PC-3 (cell line): ENCODE data around the gene CSRP3.

Experiments used
- EZH2 ChIP-seq: fragments of 300-600 bp; sonication (generic); IDR thresholded peaks from one replicate; pipeline ENCODE4 v1.6.1; 2017; ENCODE audit warnings: antibody characterized with exemption, mild to moderate bottlenecking, low read length; ENCODE audit not compliant: unreplicated experiment
- EZH2phosphoT487 ChIP-seq: fragments of 300-600 bp; sonication (generic); IDR thresholded peaks from 2 replicates; pipeline ENCODE4 v1.6.1; 2018; ENCODE audit warnings: mild to moderate bottlenecking, antibody characterized with exemption, low read length, borderline replicate concordance
- TF ChIP-seq, protein P1 (sequence below): fragments of 300-600 bp; sonication (generic); conservative IDR thresholded peaks from 2 replicates; pipeline ENCODE4 v1.5.1; 2017; ENCODE audit warnings: antibody characterized with exemption, low read depth, mild to moderate bottlenecking, low read length

DNA sequence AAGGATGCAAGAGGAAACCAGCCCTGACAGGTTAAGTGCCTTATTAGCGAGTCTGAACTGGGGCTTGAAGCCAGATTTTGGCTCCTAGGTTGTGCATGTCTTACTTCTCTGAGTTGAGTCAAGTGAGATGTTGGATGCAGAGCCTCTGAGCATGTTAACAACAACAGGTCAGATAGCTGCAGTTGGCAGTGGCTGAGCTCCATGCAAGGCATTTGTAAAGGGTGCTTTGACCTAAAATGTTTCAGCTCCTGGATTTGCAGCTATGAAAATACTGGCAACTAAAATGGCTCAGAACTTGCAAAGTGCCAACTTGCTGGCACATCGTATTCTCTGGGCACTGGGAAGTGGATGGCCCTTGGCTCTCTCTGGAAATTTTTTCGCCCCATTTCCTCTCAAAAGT is 16.4 kb upstream of the CSRP3 start:
- TF ChIP-seq, protein P1, sequence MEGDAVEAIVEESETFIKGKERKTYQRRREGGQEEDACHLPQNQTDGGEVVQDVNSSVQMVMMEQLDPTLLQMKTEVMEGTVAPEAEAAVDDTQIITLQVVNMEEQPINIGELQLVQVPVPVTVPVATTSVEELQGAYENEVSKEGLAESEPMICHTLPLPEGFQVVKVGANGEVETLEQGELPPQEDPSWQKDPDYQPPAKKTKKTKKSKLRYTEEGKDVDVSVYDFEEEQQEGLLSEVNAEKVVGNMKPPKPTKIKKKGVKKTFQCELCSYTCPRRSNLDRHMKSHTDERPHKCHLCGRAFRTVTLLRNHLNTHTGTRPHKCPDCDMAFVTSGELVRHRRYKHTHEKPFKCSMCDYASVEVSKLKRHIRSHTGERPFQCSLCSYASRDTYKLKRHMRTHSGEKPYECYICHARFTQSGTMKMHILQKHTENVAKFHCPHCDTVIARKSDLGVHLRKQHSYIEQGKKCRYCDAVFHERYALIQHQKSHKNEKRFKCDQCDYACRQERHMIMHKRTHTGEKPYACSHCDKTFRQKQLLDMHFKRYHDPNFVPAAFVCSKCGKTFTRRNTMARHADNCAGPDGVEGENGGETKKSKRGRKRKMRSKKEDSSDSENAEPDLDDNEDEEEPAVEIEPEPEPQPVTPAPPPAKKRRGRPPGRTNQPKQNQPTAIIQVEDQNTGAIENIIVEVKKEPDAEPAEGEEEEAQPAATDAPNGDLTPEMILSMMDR, result no peak
- TF ChIP-seq EZH2phosphoT487 (no peak), EZH2 (no peak)
